Fibroblast of lung (primary cell): Measurements from ENCODE around the gene ATP8A2. TPM values are rescaled to one million over a fixed set of nuclear protein-coding genes. Genes with fewer than 3 reads are reported as not detected.

Source experiments
- DNase-seq, 2 donors: peaks; one replicate each; pipeline versions ENCODE4 v3.0.0 to v3.0.0-alpha.2; 2010; ENCODE audit warnings: low read depth in 2 of 2
- H2AFZ ChIP-seq: 2 replicates; pipeline ENCODE4 v1.5.1; 2012; ENCODE audit warnings: low read length, control low read depth, inconsistent platforms
- H3K27ac ChIP-seq: 2 replicates; pipeline ENCODE4 v1.5.1; 2011; ENCODE audit warnings: low read length, control low read depth; ENCODE audit not compliant: insufficient read depth
- H3K27me3 ChIP-seq: 2 replicates; pipeline ENCODE4 v1.5.1; 2011; ENCODE audit warnings: mild to moderate bottlenecking, low read length; ENCODE audit not compliant: control insufficient read depth, insufficient read depth
- H3K36me3 ChIP-seq: 2 replicates; pipeline ENCODE4 v1.5.1; 2011; ENCODE audit warnings: low read length; ENCODE audit not compliant: control insufficient read depth, insufficient read depth
- H3K4me1 ChIP-seq: 2 replicates; pipeline ENCODE4 v1.5.1; 2011; ENCODE audit warnings: low read length; ENCODE audit not compliant: control insufficient read depth, insufficient read depth; ENCODE audit errors: extremely low read depth
- H3K4me2 ChIP-seq: 2 replicates; pipeline ENCODE4 v1.5.1; 2011; ENCODE audit warnings: low read length, control low read depth; ENCODE audit not compliant: insufficient read depth; ENCODE audit errors: extremely low read depth
- H3K4me3 ChIP-seq, 4 experiments: fragments of 200-600 bp in 1 of 4; sonication (generic) in 1 of 4; replicated peaks in 1 of 4; 2 replicates each; pipeline ENCODE4 v1.5.1; 2011 to 2016; ENCODE audit warnings: low read length in 4 of 4, low read depth in 3 of 4, mild to moderate bottlenecking in 3 of 4, control low read depth in 2 of 4, inconsistent platforms in 1 of 4, mixed read lengths in 1 of 4; ENCODE audit not compliant: insufficient read depth in 1 of 4; ENCODE audit errors: control extremely low read depth in 1 of 4
- H3K79me2 ChIP-seq: 2 replicates; pipeline ENCODE4 v1.5.1; 2012; ENCODE audit warnings: mild to moderate bottlenecking, low read length, inconsistent platforms; ENCODE audit not compliant: control insufficient read depth, insufficient read depth
- H3K9ac ChIP-seq: 2 replicates; pipeline ENCODE4 v1.5.1; 2011; ENCODE audit warnings: mild to moderate bottlenecking, low read length, control low read depth; ENCODE audit not compliant: insufficient read depth
- H3K9me3 ChIP-seq: 2 replicates; pipeline ENCODE4 v1.5.1; 2012; ENCODE audit warnings: low read depth, low read length; ENCODE audit not compliant: control insufficient read depth, insufficient read depth
- H4K20me1 ChIP-seq: 2 replicates; pipeline ENCODE4 v1.5.1; 2011; ENCODE audit warnings: low read length; ENCODE audit not compliant: control insufficient read depth, insufficient read depth; ENCODE audit errors: extremely low read depth
- CTCF ChIP-seq, 2 donors: IDR thresholded peaks in 1 of 2; conservative IDR thresholded peaks in 1 of 2; 1 replicate in 1 of 2; 2 replicates in 1 of 2; pipeline ENCODE4 v1.5.1; 2011 to 2012; ENCODE audit warnings: low read length in 2 of 2, control low read depth in 1 of 2, inconsistent platforms in 1 of 2, low read depth in 1 of 2, mild to moderate bottlenecking in 1 of 2
- EZH2 ChIP-seq: IDR thresholded peaks from 2 replicates; pipeline ENCODE4 v1.5.1; 2012; ENCODE audit warnings: low read length, control low read depth, mild to moderate bottlenecking; ENCODE audit errors: missing control alignments
- polyA plus RNA-seq, 2 donors: library from polyadenylated mRNA; depleted of rRNA in 1 of 2; stranded (reverse) in 1 of 2; unstranded in 1 of 2; fragments of >200 nt; gene quantifications; 2 replicates each; pipeline ENCODE4 v1.2.1, GENCODE V29; 2011 to 2012; ENCODE audit warnings: missing spikeins in 1 of 2
- total RNA-seq: library from RNA; depleted of rRNA; stranded (reverse); fragments of >200 nt; gene quantifications from 2 replicates; pipeline ENCODE4 v1.2.1, GENCODE V29; 2014

Gene ATP8A2
- total and polyA plus RNA-seq, 2 donors (not counting 1 experiment from before 2014, with no cell fraction given), result under 0.01 to 0.01 TPM

DNA sequence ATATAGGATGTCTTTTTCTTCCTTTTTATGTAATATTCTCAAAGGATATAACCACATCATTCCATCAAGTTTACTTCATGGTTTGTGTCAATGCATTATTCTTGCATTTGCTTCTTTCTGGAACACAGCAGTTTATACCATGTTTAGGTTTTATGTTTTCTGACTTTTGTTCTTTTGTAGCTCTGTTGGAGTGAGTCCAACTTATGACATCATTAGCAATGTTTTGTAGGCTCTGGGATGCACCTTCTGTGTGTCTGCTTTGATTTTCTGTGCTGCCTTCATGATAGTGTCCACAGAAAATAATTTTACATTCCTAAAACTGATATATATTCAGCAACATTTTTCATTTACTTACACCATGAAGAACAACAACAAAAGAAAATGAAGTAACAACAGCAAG, 611.1 kb downstream of the ATP8A2 start:
- TF ChIP-seq CTCF (conservative IDR thresholded peaks at IDR 0.05 in 1 of 2, IDR thresholded peaks at IDR 0.05 in 1 of 2; ENCODE audit: low read depth in 1 of 2, low read length in 2 of 2), result no peak
- no peak for TF ChIP-seq EZH2
- no peak for DNase-seq
- no peak overlapping the region for H3K27ac ChIP-seq
- H3K4me3 ChIP-seq, result no peak overlapping the region
- H3K79me2 ChIP-seq, result no peaks in the 10 kb centered on the region
- H4K20me1 ChIP-seq, result no peaks in the 10 kb centered on the region
- no peaks in the 10 kb centered on the region for H3K27me3 ChIP-seq
- H3K9me3 ChIP-seq, result no peaks in the 10 kb centered on the region
- H3K4me1 ChIP-seq, result no peaks in the 10 kb centered on the region
- no peaks in the 10 kb centered on the region for H3K36me3 ChIP-seq
- no peak overlapping the region for H3K9ac ChIP-seq
- H2AFZ ChIP-seq, result no peak overlapping the region
- no peak overlapping the region for H3K4me2 ChIP-seq

DNA sequence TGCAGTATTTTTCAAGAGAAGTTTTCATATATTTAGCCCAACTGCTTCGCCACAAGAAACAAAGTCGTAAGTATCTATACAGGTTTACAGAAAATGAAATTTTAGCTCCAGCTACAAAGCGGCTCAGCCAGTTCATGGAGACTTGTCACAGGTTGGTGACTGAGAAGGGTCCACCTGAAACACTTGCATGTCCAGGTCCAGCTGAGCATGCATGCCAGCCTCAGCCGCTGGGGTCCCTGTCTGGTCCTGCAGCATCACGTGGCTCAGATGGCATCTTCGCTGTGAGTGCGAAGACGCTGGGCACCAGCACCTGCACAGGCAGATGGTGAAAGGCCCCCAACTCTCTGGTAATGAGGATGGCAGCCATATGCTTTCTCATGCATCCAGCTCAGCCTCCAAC, 616.2 kb downstream of the ATP8A2 start:
- Histone ChIP-seq H3K9ac (no peak overlapping the region), H4K20me1 (no peaks in the 10 kb centered on the region), H2AFZ (no peak overlapping the region), H3K4me3 (no peak overlapping the region), H3K4me1 (no peaks in the 10 kb centered on the region), H3K9me3 (no peaks in the 10 kb centered on the region), H3K4me2 (no peak overlapping the region), H3K36me3 (no peaks in the 10 kb centered on the region), H3K79me2 (no peaks in the 10 kb centered on the region), H3K27ac (no peak overlapping the region), H3K27me3 (no peaks in the 10 kb centered on the region)
- TF ChIP-seq CTCF (conservative IDR thresholded peaks at IDR 0.05 in 1 of 2, IDR thresholded peaks at IDR 0.05 in 1 of 2; ENCODE audit: low read depth in 1 of 2, low read length in 2 of 2) (no peak), EZH2 (no peak)
- DNase-seq, result no peak

DNA sequence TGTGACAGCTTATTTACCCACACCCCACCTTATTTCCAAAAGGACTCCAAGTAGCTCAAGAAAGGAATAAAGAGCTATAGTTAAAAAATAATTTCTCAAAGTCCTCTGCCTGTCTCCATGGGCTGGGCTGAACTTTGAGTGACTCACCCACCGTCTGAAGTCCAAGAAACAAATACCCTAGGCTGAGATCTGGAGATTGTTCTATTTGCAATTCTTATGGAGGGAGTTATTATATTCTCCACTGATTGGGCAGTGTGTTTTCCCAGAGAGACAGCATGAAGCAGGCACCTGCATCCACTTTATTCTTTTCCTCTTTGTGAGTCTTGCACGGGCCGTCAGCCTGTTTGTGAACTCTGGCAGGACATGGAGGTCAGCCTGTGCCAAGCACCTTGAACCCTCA, 616.9 kb downstream of the ATP8A2 start:
- Histone ChIP-seq H3K4me2 (no peak overlapping the region), H2AFZ (no peak overlapping the region), H4K20me1 (no peaks in the 10 kb centered on the region), H3K4me3 (no peak overlapping the region), H3K36me3 (no peaks in the 10 kb centered on the region), H3K9me3 (no peaks in the 10 kb centered on the region), H3K27ac (no peak overlapping the region), H3K4me1 (no peaks in the 10 kb centered on the region), H3K9ac (no peak overlapping the region), H3K27me3 (no peaks in the 10 kb centered on the region), H3K79me2 (no peaks in the 10 kb centered on the region)
- DNase-seq, result peak in 1 of 2 donors; percentile 56
- TF ChIP-seq EZH2 (no peak), CTCF (conservative IDR thresholded peaks at IDR 0.05 in 1 of 2, IDR thresholded peaks at IDR 0.05 in 1 of 2; ENCODE audit: low read depth in 1 of 2, low read length in 2 of 2) (no peak)
